HL-60 (cell line): ENCODE measurements around the gene SMAD7.
A peak's percentile ranks its signal among the peaks of the same experiment; 100 is the strongest.

ENCODE experiments used
- DNase-seq, 2 experiments: peaks; one replicate each; pipeline ENCODE4 v3.0.0-alpha.2; 2010 to 2020; ENCODE audit warnings: low read depth in 1 of 2, low spot score in 1 of 2
- H3K27ac ChIP-seq: fragments of 250-450 bp; sonication (Bioruptor Pico); replicated peaks from 2 replicates; pipeline ENCODE4 v1.5.1; 2020; ENCODE audit warnings: mild to moderate bottlenecking, moderate library complexity
- H3K27me3 ChIP-seq: fragments of 250-450 bp; sonication (Bioruptor Pico); 2 replicates; pipeline ENCODE4 v1.5.1; 2021; ENCODE audit warnings: mild to moderate bottlenecking, moderate library complexity; ENCODE audit not compliant: insufficient read depth, poor library complexity, severe bottlenecking
- H3K4me3 ChIP-seq: replicated peaks from 2 replicates; pipeline ENCODE4 v1.5.1; 2011; ENCODE audit warnings: mild to moderate bottlenecking, control low read depth, low read length; ENCODE audit not compliant: insufficient read depth
- GABPA ChIP-seq: IDR thresholded peaks from 2 replicates; pipeline ENCODE4 v1.6.1; 2012; ENCODE audit warnings: low read depth
- POLR2AphosphoS5 ChIP-seq: IDR thresholded peaks from 2 replicates; pipeline ENCODE4 v1.6.1; 2012; ENCODE audit warnings: low read depth
- SPI1 ChIP-seq: IDR thresholded peaks from 2 replicates; pipeline ENCODE4 v1.6.1; 2012; ENCODE audit warnings: low read depth, mild to moderate bottlenecking, borderline replicate concordance
- TF ChIP-seq, protein P1 (sequence below): IDR thresholded peaks from 2 replicates; pipeline ENCODE4 v1.6.1; 2012; ENCODE audit warnings: low read depth; ENCODE audit not compliant: insufficient replicate concordance
- TF ChIP-seq, protein P2 (sequence below): IDR thresholded peaks from one replicate; pipeline ENCODE4 v1.5.1; 2011; ENCODE audit warnings: low read length, control low read depth, inconsistent platforms; ENCODE audit not compliant: insufficient read depth

SMAD7 gene

DNA sequence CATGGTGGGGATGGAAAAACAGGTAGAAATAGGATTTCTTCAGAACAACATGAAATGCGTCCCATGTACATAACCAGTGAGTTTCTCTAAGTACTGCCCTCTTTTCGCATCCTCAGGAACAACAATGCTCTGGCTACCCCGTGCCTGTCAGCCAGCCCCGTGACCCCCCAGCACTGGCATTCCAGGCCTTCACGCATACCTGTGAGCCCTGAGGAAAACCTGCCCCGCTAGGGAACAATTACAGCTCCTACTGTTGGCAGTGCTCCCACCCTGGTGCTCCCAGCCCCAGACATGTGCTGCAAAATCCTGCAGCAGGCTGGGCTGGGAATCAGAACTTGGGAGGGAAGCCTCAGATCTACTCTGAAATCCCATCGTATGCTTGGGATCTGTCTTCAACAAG lies 9.1 kb downstream of the SMAD7 start:
- Histone ChIP-seq H3K27ac (no peak overlapping the region), H3K27me3 (no peaks in the 10 kb centered on the region), H3K4me3 (no peak overlapping the region)
- TF ChIP-seq, protein P1, sequence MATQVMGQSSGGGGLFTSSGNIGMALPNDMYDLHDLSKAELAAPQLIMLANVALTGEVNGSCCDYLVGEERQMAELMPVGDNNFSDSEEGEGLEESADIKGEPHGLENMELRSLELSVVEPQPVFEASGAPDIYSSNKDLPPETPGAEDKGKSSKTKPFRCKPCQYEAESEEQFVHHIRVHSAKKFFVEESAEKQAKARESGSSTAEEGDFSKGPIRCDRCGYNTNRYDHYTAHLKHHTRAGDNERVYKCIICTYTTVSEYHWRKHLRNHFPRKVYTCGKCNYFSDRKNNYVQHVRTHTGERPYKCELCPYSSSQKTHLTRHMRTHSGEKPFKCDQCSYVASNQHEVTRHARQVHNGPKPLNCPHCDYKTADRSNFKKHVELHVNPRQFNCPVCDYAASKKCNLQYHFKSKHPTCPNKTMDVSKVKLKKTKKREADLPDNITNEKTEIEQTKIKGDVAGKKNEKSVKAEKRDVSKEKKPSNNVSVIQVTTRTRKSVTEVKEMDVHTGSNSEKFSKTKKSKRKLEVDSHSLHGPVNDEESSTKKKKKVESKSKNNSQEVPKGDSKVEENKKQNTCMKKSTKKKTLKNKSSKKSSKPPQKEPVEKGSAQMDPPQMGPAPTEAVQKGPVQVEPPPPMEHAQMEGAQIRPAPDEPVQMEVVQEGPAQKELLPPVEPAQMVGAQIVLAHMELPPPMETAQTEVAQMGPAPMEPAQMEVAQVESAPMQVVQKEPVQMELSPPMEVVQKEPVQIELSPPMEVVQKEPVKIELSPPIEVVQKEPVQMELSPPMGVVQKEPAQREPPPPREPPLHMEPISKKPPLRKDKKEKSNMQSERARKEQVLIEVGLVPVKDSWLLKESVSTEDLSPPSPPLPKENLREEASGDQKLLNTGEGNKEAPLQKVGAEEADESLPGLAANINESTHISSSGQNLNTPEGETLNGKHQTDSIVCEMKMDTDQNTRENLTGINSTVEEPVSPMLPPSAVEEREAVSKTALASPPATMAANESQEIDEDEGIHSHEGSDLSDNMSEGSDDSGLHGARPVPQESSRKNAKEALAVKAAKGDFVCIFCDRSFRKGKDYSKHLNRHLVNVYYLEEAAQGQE = no peak
- TF ChIP-seq GABPA = no peak
- TF ChIP-seq, protein P2, sequence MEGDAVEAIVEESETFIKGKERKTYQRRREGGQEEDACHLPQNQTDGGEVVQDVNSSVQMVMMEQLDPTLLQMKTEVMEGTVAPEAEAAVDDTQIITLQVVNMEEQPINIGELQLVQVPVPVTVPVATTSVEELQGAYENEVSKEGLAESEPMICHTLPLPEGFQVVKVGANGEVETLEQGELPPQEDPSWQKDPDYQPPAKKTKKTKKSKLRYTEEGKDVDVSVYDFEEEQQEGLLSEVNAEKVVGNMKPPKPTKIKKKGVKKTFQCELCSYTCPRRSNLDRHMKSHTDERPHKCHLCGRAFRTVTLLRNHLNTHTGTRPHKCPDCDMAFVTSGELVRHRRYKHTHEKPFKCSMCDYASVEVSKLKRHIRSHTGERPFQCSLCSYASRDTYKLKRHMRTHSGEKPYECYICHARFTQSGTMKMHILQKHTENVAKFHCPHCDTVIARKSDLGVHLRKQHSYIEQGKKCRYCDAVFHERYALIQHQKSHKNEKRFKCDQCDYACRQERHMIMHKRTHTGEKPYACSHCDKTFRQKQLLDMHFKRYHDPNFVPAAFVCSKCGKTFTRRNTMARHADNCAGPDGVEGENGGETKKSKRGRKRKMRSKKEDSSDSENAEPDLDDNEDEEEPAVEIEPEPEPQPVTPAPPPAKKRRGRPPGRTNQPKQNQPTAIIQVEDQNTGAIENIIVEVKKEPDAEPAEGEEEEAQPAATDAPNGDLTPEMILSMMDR = no peak
- no peak for TF ChIP-seq POLR2AphosphoS5
- no peak for TF ChIP-seq SPI1
- DNase-seq = no peak

DNA sequence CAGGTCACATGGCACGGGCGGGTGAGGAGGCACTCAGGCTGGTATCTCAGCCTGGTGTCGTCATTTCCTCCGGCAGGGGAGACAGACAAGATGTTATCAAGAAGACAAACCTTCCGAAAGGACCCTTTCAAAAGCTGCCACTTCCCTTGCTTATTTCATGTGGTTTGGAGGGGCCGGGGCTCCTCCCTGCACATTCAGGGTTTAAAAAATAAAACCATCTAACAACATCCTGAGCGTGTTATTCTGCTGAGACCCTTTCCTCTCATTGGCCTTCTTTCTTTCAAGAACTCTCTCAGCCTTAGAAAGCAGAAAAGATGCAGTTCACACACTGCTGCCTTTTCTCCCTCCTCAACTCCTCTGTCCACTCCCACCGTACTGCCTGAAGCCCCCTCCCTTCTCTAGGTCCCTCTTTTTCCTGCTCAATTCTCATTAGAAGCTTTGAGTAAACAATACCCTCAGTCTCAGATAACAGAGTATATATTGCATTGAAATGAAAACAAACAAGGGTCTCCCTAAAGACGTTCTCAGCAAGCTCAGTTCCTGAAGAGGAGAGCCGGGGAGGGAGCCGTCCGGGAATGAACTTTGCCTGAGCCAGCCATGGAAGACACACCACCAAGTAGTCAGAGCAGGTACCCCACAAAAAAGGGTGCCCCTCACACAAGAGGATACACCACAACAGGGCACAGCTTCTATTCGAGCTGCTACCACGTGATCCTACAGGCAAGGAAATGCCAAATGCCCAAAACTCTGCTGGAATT lies 9.7 kb downstream of the SMAD7 start:
- peak overlapping the region; percentile 5; the same call in 1 of the 2 replicates for H3K27ac ChIP-seq
- H3K4me3 ChIP-seq = no peak overlapping the region
- TF ChIP-seq GABPA = no peak
- peak; percentile 48; the same call in 1 of the 2 replicates for TF ChIP-seq SPI1
- no peaks in the 10 kb centered on the region for H3K27me3 ChIP-seq
- DNase-seq = peak in 1 of 2 experiments; percentile 73

DNA sequence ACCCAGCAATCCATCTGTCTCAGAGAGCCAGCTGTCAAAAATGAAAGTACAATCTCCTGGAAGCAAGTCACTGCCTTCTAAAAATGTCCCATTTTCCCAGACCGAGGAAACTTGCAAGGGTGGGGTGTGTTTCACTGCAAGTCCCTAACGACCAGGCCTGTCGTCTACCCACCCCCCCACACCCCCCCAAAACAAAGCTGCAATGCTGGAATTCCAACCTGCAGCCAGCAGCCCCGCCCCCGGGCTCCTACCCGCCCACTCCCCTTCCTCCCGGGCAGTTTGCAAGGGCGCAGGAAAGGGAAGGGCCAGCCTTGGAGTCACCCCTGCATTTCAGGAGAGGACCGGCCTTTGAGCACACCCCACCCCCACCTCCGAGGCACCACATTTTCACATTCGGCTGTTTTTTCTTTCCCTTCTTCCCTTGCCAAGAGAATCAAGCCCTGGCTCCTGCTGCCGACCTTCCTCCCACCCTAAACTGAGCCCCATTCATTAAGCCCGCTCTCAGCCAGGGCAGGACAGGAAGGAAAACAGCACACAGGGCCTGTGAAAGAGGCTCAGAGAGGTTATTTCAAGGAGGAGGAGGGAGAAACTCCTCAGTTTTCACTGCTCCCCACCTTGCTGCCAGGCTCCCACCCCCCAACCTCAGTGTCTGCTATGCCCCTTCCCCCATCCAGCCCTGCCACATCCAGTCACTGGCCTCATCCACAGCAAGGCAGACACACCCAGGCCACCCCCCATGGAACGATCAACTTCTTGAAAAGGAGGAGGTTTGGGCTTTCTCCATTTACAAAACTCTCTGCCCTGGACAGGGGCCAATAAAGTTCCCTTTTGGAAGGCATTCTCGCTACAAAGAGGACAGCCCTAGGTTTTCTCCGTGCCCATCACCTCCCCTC lies 11.3 kb downstream of the SMAD7 start:
- DNase-seq = peak in 1 of 2 experiments; percentile 31
- Histone ChIP-seq H3K27ac (peak overlapping the region; percentile 12; the same call in 1 of the 2 replicates), H3K4me3 (no peak overlapping the region), H3K27me3 (no peaks in the 10 kb centered on the region)
- TF ChIP-seq, protein P2 = no peak
- TF ChIP-seq SPI1 (no peak), GABPA (no peak), POLR2AphosphoS5 (no peak)
- TF ChIP-seq, protein P1 = no peak

DNA sequence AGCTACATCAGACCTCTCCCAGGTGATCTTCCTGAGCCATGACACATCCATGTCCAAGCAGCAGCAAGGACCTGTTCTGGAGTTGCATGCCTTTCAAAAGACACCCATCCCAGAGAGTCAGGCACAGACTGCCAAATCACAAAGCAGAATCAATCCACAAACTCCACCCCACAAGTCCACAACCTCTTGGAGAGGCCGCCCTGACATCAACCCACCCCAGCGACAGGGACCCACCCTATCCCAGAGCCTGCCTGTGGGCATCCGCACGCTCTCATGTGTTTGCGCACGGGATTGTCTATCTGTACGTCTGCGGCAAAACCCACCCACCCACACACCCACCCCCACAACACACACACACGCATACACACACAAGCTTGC lies 11.9 kb downstream of the SMAD7 start:
- TF ChIP-seq POLR2AphosphoS5 = no peak
- TF ChIP-seq, protein P1 = no peak
- TF ChIP-seq SPI1 = no peak
- no peak for TF ChIP-seq GABPA
- TF ChIP-seq, protein P2 = no peak
- no peaks in the 10 kb centered on the region for H3K27me3 ChIP-seq
- DNase-seq = no peak
- H3K4me3 ChIP-seq = no peak overlapping the region
- no peak overlapping the region for H3K27ac ChIP-seq
